Measurements from ENCODE around the gene EEF1AKMT1.
"Not testable (repeated sequence)": the region's sequence is repeated elsewhere in the genome, so short reads cannot be mapped to it uniquely, and the experiment has no call there.

The EEF1AKMT1 gene

GRCh38 chr13:20776751-20777150 is 3.0 kb upstream of the EEF1AKMT1 start:
- DNase-seq: no peak

DNA sequence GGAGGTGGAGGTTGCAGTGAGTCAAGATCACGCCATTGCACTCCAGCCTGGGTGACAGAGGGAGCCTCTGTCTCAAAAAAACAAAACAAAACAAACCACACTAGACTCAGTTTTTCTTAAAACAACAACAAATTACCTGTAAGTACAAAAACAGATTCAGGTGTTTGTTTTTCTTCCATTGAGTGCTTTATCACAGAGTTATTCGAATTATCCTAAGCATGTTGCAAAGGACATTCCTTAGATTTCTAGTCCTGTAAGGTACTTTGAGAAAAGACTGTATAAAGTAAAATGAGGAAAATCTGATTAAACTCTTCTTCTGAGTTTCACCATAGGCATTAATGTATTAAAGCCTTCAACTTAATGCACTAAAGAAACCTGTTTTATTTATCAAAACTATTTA is 2.2 kb upstream of the EEF1AKMT1 start:
- DNase-seq: no peak

DNA sequence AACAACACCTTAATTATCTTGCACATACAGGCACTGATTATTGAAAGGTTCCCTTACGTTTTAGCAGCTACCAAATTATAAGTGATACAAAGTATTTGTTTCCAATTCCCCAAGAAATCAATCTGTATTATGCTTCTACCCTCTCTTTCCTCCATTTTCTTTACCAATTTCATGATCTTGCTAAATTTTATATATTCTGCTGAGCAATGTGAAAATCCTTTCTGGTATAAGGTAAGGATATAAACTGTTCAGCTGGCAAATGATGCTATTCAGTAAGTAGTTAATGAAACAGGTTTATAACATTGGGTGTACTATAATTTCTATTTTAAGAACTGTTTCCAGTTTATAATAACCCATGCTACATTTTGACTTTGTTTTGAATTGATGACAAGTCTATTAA is 985 bp upstream of the EEF1AKMT1 start:
- DNase-seq: no peak

DNA sequence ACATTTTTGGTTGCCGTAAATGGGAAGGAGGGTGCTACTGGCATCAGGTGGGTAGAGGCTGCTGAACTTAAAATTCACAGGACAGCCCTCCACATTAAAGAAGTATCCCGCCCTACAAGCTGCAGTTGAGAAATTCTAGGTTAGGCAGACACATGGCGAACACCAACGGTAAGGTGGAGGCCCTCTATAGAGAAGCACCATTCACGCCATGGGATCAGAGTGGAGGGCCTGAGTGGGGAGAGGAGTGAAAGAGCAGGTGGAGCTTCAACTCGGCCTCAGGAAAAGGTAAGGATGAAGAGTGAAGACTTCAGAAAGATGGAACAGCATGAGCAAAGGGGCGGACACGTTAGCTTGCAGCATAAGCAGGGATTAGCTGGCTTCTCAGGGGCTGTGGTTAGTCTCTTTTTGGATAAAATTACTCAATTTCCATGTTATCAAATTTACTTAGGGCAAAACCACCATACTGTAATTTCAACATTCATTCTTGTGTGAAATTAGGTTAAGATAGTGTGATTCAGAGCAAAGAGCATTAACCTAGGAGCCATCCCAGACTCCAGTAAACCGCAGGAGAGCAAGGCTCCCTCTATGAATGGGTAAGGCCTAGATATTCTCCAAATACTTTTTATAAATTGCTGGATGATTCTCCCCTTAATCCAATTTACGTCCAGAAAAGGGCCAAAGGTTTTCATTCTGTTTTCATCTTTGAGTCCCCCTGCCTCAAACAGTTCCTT is 1.2 kb downstream of the EEF1AKMT1 start:
- peak in 1 of 5 experiments; percentile 5 for DNase-seq

GRCh38 chr13:20769834-20770233 is 3.9 kb downstream of the EEF1AKMT1 start:
- DNase-seq: no peak

DNA sequence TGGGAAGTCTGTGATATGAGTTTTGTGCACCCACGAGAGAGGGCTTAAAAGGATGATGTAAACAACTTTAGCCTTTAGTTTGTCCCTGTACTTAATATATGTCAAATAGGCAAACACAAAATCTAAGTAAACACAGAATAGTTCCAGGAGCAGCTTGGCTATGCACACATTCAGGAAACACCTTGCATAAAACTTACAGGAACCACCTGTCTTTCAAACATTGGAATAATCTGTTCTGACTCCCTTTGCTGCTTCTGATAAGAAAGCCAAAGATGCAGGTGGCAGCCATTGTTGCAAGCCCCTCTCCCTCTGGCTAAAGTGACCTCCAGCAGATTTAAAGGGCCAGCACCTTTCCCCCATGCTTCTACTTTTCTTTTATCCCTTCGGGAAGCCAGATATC is 4.7 kb downstream of the EEF1AKMT1 start:
- DNase-seq: no peak

DNA sequence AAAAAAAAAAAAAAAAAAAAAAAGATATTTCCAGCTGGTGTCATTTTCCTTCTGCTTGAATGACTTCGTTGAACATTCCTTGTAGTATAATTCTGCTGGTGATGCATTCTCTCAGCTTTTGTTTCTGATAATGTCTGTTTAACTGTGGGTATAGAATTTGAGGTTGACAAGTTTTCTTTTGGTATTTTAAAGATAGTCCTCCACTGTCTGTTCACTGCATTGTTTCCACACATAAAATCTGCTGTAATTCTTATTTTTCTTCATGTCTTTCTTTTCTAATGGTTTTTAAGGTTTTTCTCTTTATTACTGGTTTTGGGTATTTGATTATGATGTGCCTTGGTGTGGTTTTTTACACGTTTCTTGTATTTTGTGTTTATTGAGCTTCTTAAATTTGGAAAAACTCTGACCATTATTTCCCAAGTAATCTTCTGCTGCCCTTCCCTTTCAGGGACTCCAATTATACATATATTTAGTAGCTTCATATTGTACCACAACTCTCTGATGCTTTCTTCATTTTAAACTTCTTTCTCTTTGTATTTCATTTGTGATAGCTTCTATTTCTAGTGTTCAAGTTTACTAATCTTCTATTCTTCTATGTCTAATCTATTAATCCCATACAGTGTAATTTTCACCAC is 6.3 kb downstream of the EEF1AKMT1 start:
- DNase-seq: no peak

DNA sequence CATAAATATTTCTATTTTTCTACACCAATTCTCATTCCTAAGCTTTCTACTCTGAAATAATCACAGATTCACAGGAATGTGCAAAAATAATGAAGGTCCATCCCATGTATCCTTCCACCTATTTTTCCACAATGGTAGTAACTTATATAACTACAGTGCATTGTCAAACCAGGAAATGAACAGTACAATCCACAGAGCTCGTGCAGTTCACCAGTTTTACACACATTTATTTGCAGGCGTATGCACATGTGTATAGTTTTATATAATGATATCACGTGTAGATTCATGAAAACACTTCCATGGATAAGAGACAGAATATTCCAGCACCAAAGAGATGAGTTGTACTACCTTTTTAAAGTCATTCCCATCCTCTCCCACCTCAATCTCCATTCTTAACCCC is 12.9 kb downstream of the EEF1AKMT1 start:
- no peak for DNase-seq

GRCh38 chr13:20754009-20754408 is 19.8 kb downstream of the EEF1AKMT1 start:
- no peak for DNase-seq

GRCh38 chr13:20749377-20749776 is 24.4 kb downstream of the EEF1AKMT1 start:
- no peak for DNase-seq

DNA sequence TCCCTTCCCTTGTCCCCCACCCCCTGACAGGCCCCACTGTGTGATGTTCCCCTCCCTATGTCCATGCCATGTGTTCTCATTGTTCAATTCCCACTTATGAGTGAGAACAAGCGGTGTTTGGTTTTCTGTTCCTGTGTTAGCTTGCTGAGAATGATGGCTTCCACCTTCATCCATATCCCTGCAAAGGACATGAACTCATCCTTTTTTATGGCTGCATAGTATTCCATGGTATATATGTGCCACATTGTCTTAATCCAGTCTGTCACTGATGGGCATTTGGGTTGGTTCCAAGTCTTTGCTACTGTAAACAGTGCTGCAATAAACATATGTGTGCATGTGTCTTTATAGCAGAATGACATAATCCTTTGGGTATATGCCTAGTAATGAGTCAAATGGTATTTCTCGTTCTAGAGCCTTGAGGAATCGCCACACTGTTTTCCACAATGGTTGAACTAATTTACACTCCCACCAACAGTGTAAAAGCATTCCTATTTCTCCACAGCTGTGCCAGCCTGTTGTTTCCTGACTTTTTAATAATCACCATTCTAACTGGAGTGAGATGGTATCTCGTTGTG is 29.8 kb downstream of the EEF1AKMT1 start:
- not testable (repeated sequence) for DNase-seq

GRCh38 chr13:20740021-20740420 is 33.7 kb downstream of the EEF1AKMT1 start:
- DNase-seq: no peak

DNA sequence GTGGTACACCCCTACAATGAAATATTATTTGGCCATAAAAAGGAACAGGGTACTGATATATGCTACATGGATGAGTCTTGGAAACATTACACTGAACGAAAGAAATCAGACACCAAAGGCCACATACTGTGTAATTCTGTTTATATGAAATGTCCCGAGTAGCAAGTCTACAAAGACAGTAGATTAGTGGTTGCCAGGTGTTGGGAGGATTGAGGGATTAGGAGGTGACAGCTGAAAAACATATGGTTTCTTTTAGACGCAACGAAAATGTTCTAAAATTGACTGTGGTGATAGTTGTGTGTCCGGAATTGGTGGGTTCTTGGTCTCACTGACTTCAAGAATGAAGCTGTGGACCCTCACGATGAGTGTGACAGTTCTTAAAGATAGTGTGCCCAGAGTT is 35.1 kb downstream of the EEF1AKMT1 start:
- DNase-seq: no peak

GRCh38 chr13:20729633-20730585 is 43.9 kb downstream of the EEF1AKMT1 start:
- DNase-seq: no peak

DNA sequence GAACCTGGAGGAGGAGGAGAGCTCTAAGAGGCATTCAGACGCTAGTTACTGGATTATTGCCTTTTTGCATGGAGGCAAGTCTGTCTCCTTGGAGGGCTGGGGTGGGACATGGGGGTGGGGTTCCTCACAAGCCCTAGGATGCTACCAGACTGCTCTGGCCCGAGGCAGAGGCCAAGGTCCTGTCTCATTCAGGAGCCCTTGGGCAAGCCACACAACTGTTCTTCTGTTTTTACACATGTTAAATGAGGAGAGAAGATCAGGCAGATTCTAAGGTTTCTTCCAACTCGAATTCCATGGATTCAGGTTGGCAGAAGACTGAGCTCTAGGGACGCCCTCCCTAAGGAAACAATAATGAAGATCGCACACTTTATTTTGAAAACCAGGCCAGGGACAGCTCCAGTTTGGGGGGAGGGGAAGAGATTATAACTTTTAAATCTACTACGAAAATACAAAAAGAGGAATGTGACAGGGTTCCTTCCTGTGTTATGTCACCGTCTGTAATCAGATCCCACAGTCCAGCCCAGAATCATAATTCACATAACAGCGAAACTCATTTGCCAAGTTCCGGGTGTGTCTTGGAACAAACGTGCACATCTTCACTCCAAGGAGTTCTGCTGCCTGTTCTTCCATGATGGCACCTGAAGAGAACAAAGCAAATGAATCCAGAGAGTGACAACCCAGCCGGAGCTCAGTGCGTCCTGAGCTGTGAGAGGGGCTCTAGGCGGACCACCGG is 45.0 kb downstream of the EEF1AKMT1 start:
- no peak for DNase-seq

GRCh38 chr13:20727856-20728255 is 45.9 kb downstream of the EEF1AKMT1 start:
- DNase-seq: no peak

DNA sequence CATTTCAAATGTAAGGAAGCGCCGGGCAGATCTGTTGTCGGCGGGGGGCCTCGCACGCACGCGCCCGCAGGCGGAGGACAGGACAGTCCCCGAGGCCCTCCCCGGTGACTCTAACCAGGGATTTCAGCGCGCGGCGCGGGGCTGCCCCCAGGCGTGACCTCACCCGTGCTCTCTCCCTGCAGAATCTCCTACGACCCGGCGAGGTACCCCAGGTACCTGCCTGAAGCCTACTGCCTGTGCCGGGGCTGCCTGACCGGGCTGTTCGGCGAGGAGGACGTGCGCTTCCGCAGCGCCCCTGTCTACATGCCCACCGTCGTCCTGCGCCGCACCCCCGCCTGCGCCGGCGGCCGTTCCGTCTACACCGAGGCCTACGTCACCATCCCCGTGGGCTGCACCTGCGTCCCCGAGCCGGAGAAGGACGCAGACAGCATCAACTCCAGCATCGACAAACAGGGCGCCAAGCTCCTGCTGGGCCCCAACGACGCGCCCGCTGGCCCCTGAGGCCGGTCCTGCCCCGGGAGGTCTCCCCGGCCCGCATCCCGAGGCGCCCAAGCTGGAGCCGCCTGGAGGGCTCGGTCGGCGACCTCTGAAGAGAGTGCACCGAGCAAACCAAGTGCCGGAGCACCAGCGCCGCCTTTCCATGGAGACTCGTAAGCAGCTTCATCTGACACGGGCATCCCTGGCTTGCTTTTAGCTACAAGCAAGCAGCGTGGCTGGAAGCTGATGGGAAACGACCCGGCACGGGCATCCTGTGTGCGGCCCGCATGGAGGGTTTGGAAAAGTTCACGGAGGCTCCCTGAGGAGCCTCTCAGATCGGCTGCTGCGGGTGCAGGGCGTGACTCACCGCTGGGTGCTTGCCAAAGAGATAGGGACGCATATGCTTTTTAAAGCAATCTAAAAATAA is 52.1 kb downstream of the EEF1AKMT1 start:
- DNase-seq: peak in 1 of 5 experiments; percentile 37

GRCh38 chr13:20721058-20721453 is 52.7 kb downstream of the EEF1AKMT1 start:
- no peak for DNase-seq

DNA sequence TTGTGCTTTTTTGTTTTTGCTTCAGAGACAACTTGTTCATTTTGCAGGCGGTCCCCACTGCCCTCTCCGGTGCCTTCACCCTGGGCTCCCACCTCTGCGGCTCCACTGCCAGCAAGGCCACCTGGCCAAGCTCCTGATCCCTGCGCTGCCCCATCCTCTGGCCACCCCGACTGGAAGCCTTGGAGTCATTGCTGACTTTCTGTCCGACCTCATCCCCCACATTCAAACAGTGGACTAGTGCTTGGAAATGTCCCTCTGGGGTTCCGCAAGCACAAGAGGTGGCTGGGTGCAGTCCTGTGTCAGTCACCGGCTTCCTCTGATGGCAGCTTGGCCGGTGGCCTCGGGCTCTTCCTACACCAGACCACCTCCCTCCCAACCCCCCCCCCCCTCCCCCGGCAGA is 53.3 kb downstream of the EEF1AKMT1 start:
- no peak for DNase-seq

- no peak for DNase-seq
Observed at GRCh38 chr13:20719783-20720182, 54.0 kb downstream of the EEF1AKMT1 start.

GRCh38 chr13:20718958-20719566 is 54.7 kb downstream of the EEF1AKMT1 start:
- DNase-seq: no peak

Data from T-helper 2 cell (primary cell).